ENCODE results near the gene ST7L. TPM values are rescaled to one million over a fixed set of nuclear protein-coding genes. Genes with fewer than 3 reads are reported as not detected.
"Not testable (repeated sequence)": the region's sequence is repeated elsewhere in the genome, so short reads cannot be mapped to it uniquely, and the experiment has no call there.

The ST7L gene
- total and polyA plus RNA-seq, 12 donors, result 14.0 to 37.2 (median 22.7) TPM

DNA sequence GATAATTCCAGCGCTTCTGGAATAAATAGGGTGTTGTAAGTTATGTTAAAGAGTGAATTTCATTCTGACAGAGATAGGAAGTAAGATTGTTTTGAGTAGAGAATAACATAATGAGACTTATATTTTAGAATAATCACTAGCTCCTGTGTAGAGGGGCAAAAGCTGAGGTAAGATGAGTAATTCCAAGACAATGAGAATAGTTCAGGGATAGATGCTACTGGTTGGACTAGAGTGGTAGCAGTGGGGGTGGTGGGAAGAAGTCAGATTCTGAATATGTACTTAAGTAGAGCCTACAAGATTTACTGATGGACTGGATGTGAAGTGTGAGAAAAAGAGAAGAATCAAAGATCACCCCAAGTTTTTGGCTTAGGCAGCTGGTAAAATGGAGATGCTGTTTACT, 32.3 kb upstream of the ST7L start:
- intact Hi-C loops (cut with DNase I), result no loop called here
- no peaks in the 10 kb centered on the region for H3K27me3 ChIP-seq
- H3K36me3 ChIP-seq (replicated peaks in 1 of 2), result peaks cover 0 to 22% of the 10 kb centered on the region in 2 donors
- DNase-seq, result no peak
- TF ChIP-seq, protein P1, sequence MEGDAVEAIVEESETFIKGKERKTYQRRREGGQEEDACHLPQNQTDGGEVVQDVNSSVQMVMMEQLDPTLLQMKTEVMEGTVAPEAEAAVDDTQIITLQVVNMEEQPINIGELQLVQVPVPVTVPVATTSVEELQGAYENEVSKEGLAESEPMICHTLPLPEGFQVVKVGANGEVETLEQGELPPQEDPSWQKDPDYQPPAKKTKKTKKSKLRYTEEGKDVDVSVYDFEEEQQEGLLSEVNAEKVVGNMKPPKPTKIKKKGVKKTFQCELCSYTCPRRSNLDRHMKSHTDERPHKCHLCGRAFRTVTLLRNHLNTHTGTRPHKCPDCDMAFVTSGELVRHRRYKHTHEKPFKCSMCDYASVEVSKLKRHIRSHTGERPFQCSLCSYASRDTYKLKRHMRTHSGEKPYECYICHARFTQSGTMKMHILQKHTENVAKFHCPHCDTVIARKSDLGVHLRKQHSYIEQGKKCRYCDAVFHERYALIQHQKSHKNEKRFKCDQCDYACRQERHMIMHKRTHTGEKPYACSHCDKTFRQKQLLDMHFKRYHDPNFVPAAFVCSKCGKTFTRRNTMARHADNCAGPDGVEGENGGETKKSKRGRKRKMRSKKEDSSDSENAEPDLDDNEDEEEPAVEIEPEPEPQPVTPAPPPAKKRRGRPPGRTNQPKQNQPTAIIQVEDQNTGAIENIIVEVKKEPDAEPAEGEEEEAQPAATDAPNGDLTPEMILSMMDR (IDR thresholded peaks at IDR 0.05), result no peak
- no peak for TF ChIP-seq POLR2A (IDR thresholded peaks at IDR 0.05)
- H3K9me3 ChIP-seq (replicated peaks in 1 of 3), result no peaks in the 10 kb centered on the region
- 93 to 100% (median 99%) methylated on average over 1 of the region's 1 CpG for WGBS, 4 donors
- H3K4me1 ChIP-seq (replicated peaks in 1 of 2), result peaks cover 0 to 10% of the 10 kb centered on the region in 2 donors
- no peak overlapping the region for H3K4me3 ChIP-seq
- no peak overlapping the region for H3K27ac ChIP-seq

DNA sequence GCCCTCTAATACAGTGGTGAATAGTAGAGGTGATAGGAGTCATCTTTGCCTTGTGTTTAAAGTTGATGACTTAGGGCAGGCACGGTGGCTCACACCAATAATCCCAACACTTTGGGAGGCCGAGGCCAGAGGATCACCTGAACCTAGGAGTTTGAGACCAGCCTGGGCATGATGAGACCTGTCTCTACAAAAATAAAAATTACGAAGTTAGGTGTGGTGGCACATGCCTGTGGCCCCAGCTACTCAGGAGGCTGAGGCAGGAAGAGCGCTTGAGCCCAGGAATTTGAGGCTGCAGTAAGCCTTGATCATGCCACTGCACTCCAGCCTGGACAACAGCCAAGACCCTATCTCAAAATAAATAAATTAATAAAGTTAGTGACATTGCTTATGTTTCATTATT, 27.3 kb upstream of the ST7L start:
- peaks cover 0 to 15% of the 10 kb centered on the region in 2 donors for H3K36me3 ChIP-seq (replicated peaks in 1 of 2)
- intact Hi-C loops (cut with DNase I), result no loop called here
- 93 to 98% (median 94%) methylated on average over 4 of the region's 4 CpGs for WGBS, 4 donors

DNA sequence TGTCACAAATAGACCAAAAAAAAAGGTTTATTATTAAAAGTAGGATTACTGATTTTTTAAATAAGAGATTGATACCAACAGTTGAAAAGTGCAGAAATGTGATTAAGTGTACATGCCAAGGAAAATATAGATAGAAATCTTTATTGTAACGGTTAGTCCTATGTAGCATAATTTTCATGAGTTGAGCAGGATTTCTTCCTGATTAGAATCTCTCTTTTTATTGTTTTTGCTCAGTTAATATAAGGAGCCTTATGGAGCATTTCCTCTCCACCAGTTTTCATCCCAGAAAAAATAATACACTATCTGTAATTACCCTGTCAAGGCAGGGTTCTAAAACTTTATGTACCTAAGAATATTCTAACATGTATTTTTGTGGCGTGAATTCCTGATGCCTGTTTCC, 24.1 kb upstream of the ST7L start:
- 79 to 88% (median 85%) methylated on average over 2 of the region's 2 CpGs for WGBS, 4 donors
- no peaks in the 10 kb centered on the region for H3K27me3 ChIP-seq
- DNase-seq, result no peak
- H3K36me3 ChIP-seq (replicated peaks in 1 of 2), result peaks cover 0 to 6% of the 10 kb centered on the region in 2 donors
- TF ChIP-seq POLR2A (IDR thresholded peaks at IDR 0.05), result no peak
- no peak overlapping the region for H3K4me3 ChIP-seq
- no peak overlapping the region for H3K27ac ChIP-seq
- H3K4me1 ChIP-seq (replicated peaks in 1 of 2), result peaks cover 0 to 22% of the 10 kb centered on the region in 2 donors
- H3K9me3 ChIP-seq (replicated peaks in 1 of 3), result no peaks in the 10 kb centered on the region
- intact Hi-C loops (cut with DNase I), result no loop called here

More for the DNA sequence above, 27.3 kb upstream of the ST7L start:
- no peaks in the 10 kb centered on the region for H3K9me3 ChIP-seq (replicated peaks in 1 of 3)
- no peak overlapping the region for H3K4me3 ChIP-seq
- H3K27ac ChIP-seq, result no peak overlapping the region
- H3K27me3 ChIP-seq, result no peaks in the 10 kb centered on the region
- DNase-seq, result no peak
- no peak for TF ChIP-seq POLR2A (IDR thresholded peaks at IDR 0.05)
- TF ChIP-seq, protein P1 (IDR thresholded peaks at IDR 0.05), result no peak
- peaks cover 0 to 17% of the 10 kb centered on the region in 2 donors for H3K4me1 ChIP-seq (replicated peaks in 1 of 2)

DNA sequence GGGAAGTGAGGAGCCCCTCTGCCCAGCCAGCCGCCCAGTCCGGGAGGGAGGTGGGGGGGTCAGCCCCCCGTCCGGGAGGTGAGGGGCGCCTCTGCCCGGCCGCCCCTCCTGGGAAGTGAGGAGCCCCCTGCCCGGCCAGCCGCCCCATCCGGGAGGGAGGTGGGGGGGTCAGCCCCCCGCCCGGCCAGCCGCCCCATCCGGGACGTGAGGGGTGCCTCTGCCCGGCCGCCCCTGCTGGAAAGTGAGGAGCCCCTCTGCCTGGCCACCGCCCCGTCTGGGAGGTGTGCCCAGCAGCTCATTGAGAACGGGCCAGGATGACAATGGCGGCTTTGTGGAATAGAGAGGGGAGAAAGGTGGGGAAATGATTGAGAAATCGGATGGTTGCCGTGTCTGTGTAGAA, 21.5 kb upstream of the ST7L start:
- H3K9me3 ChIP-seq (replicated peaks in 1 of 3); H3K36me3 ChIP-seq (replicated peaks in 1 of 2); H3K4me3 ChIP-seq; H3K27ac ChIP-seq; intact Hi-C loops (cut with DNase I); DNase-seq; H3K27me3 ChIP-seq: not testable (repeated sequence)
- 75 to 93% (median 86%) methylated on average over 6 to 23 of the region's 23 CpGs for WGBS, 4 donors
- H3K4me1 ChIP-seq (replicated peaks in 1 of 2), result peaks cover 20 to 38% of the 10 kb centered on the region in 2 donors

DNA sequence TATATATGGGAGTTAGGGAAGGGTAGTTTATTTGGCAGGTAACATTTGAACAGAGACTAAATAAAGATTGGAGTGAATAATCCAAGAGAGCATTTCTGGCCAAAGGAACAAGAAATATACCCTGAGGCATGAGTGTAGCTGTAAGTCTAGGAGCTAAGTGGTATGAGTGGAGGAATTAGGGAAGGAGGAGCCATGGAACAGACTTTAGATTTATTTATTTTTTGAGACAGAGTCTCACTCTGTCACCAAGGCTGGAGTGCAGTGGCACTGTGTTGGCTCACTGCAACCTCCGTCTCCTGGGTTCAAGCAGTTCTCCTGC, 19.1 kb upstream of the ST7L start:
- Histone ChIP-seq H3K27ac (peak overlapping the region in 1 of 5 donors; percentile 59), H3K4me3 (no peak overlapping the region), H3K9me3 (replicated peaks in 1 of 3) (no peaks in the 10 kb centered on the region), H3K27me3 (no peaks in the 10 kb centered on the region), H3K4me1 (replicated peaks in 1 of 2) (peaks cover 20 to 56% of the 10 kb centered on the region in 2 donors), H3K36me3 (replicated peaks in 1 of 2) (no peaks in the 10 kb centered on the region)
- TF ChIP-seq POLR2A (IDR thresholded peaks at IDR 0.05), result no peak
- TF ChIP-seq, protein P1 (IDR thresholded peaks at IDR 0.05), result no peak
- WGBS, 4 donors, result 90 to 100% (median 100%) methylated on average over 1 of the region's 1 CpG
- no peak for DNase-seq
- intact Hi-C loops (cut with DNase I), result no loop called here
